ENCODE measurements around the gene ITIH1. TPM values are rescaled to one million over a fixed set of nuclear protein-coding genes. Genes with fewer than 3 reads are reported as not detected.

ITIH1 gene
- total RNA-seq, 1 experiment from 2014 or later = 0.47 TPM

- DNase-seq = no peak
- intact Hi-C loops (cut with micrococcal nuclease; ENCODE audit: unreplicated experiment) = no loop called here
- Mint-ChIP-seq H3K27ac (ENCODE audit: unreplicated experiment) (peak overlapping the region; percentile 88), H3K4me3 (ENCODE audit: low read depth, unreplicated experiment) (peak overlapping the region; percentile 84), H3K9me3 (ENCODE audit: low read depth, unreplicated experiment) (no peaks in the 10 kb centered on the region), H3K4me1 (ENCODE audit: low read depth, unreplicated experiment) (peaks cover 41% of the 10 kb centered on the region), H3K36me3 (ENCODE audit: insufficient read depth, unreplicated experiment) (peaks cover 22% of the 10 kb centered on the region), H3K27me3 (ENCODE audit: unreplicated experiment) (no peaks in the 10 kb centered on the region)
- no peak for TF ChIP-seq CTCF (IDR thresholded peaks at IDR 0.05; ENCODE audit: unreplicated experiment)
- CTCF ChIA-PET = interaction anchor here (1.2 kb wide), 1 partner anchor 21 kb away, joined by 4 read pairs; no protein-coding TSS in a partner anchor
- BruUV-seq (replicated peaks) = no TSS peak
These were observed 5.7 kb upstream of the ITIH1 start for GRCh38 chr3:52771702-52772101.

GRCh38 chr3:52773361-52774065 lies 3.9 kb upstream of the ITIH1 start:
- TF ChIP-seq CTCF (IDR thresholded peaks at IDR 0.05; ENCODE audit: unreplicated experiment) = no peak
- Mint-ChIP-seq H3K36me3 (ENCODE audit: insufficient read depth, unreplicated experiment) (peaks cover 22% of the 10 kb centered on the region), H3K4me1 (ENCODE audit: low read depth, unreplicated experiment) (peaks cover 58% of the 10 kb centered on the region), H3K27me3 (ENCODE audit: unreplicated experiment) (no peaks in the 10 kb centered on the region), H3K4me3 (ENCODE audit: low read depth, unreplicated experiment) (no peak overlapping the region), H3K27ac (ENCODE audit: unreplicated experiment) (no peak overlapping the region), H3K9me3 (ENCODE audit: low read depth, unreplicated experiment) (no peaks in the 10 kb centered on the region)
- CTCF ChIA-PET = no interaction called here
- no peak for DNase-seq
- intact Hi-C loops (cut with micrococcal nuclease; ENCODE audit: unreplicated experiment) = no loop called here
- no TSS peak for BruUV-seq (replicated peaks)

GRCh38 chr3:52774066-52774713 lies 3.2 kb upstream of the ITIH1 start:
- Mint-ChIP-seq H3K9me3 (ENCODE audit: low read depth, unreplicated experiment) (no peaks in the 10 kb centered on the region), H3K27ac (ENCODE audit: unreplicated experiment) (no peak overlapping the region), H3K4me3 (ENCODE audit: low read depth, unreplicated experiment) (no peak overlapping the region), H3K36me3 (ENCODE audit: insufficient read depth, unreplicated experiment) (peaks cover 21% of the 10 kb centered on the region), H3K4me1 (ENCODE audit: low read depth, unreplicated experiment) (peaks cover 57% of the 10 kb centered on the region), H3K27me3 (ENCODE audit: unreplicated experiment) (no peaks in the 10 kb centered on the region)
- no TSS peak for BruUV-seq (replicated peaks)
- DNase-seq = no peak
- TF ChIP-seq CTCF (IDR thresholded peaks at IDR 0.05; ENCODE audit: unreplicated experiment) = no peak
- CTCF ChIA-PET = no interaction called here
- intact Hi-C loops (cut with micrococcal nuclease; ENCODE audit: unreplicated experiment) = no loop called here

GRCh38 chr3:52774901-52775864 lies 2.2 kb upstream of the ITIH1 start:
- Mint-ChIP-seq H3K4me1 (ENCODE audit: low read depth, unreplicated experiment) (peaks cover 48% of the 10 kb centered on the region), H3K4me3 (ENCODE audit: low read depth, unreplicated experiment) (no peak overlapping the region), H3K9me3 (ENCODE audit: low read depth, unreplicated experiment) (no peaks in the 10 kb centered on the region), H3K27me3 (ENCODE audit: unreplicated experiment) (no peaks in the 10 kb centered on the region), H3K36me3 (ENCODE audit: insufficient read depth, unreplicated experiment) (peaks cover 11% of the 10 kb centered on the region), H3K27ac (ENCODE audit: unreplicated experiment) (no peak overlapping the region)
- TF ChIP-seq CTCF (IDR thresholded peaks at IDR 0.05; ENCODE audit: unreplicated experiment) = no peak
- intact Hi-C loops (cut with micrococcal nuclease; ENCODE audit: unreplicated experiment) = no loop called here
- BruUV-seq (replicated peaks) = no TSS peak
- DNase-seq = peak; percentile 72
- CTCF ChIA-PET = no interaction called here
